SK-N-SH (cell line): ENCODE results near the gene SMAD7. TPM values are rescaled to one million over a fixed set of nuclear protein-coding genes. Genes with fewer than 3 reads are reported as not detected.

Experiments used
- CTCF ChIA-PET: fragments of 300-600, 350-600 bp; formaldehyde crosslinking; extraction: SDS; loops from one replicate; lab custom pipeline; 2021; lab: Yijun Ruan, JAX
- POLR2A ChIA-PET: fragments of 350-600 bp; sonication (Branson Sonifier 250); formaldehyde crosslinking; extraction: SDS; loops from one replicate; lab custom pipeline; 2020; ENCODE audit warnings: antibody characterized with exemption, inconsistent platforms; lab: Yijun Ruan, JAX
- DNase-seq: peaks from one replicate; pipeline ENCODE4 v3.0.0; 2012
- H2AFZ ChIP-seq: fragments of 200-600 bp; sonication (generic); 2 replicates; pipeline ENCODE4 v1.8.1; 2016; ENCODE audit warnings: antibody characterized with exemption, mild to moderate bottlenecking, low read depth
- H3F3A ChIP-seq: fragments of 200-600 bp; sonication (generic); replicated peaks from 2 replicates; pipeline ENCODE3; 2016; ENCODE audit warnings: antibody characterized with exemption, mild to moderate bottlenecking; ENCODE audit not compliant: insufficient read depth
- H3K27ac ChIP-seq, 2 experiments: fragments of 200-500 bp in 1 of 2; fragments of 200-600 bp in 1 of 2; sonication (Bioruptor generic) in 1 of 2; sonication (generic), shearing (Covaris generic) in 1 of 2; 2 replicates each; pipeline versions ENCODE4 v1.5.1 to v1.6.1; 2014 to 2016; ENCODE audit warnings: low read depth in 2 of 2, inconsistent platforms in 1 of 2, low read length in 1 of 2, mild to moderate bottlenecking in 1 of 2, mixed read lengths in 1 of 2
- H3K27me3 ChIP-seq: fragments of 200-600 bp; sonication (generic), shearing (Covaris generic); 2 replicates; pipeline ENCODE4 v1.6.1; 2016; ENCODE audit warnings: mixed run types; ENCODE audit not compliant: insufficient read depth
- H3K36me3 ChIP-seq, 2 experiments: fragments of 200-500 bp in 1 of 2; fragments of 200-600 bp in 1 of 2; sonication (Bioruptor generic) in 1 of 2; sonication (generic) in 1 of 2; replicated peaks in 1 of 2; 2 replicates each; pipeline versions ENCODE3 to v1.5.1; 2014 to 2016; ENCODE audit warnings: low read length in 1 of 2, mild to moderate bottlenecking in 1 of 2; ENCODE audit not compliant: insufficient read depth in 2 of 2, control insufficient read depth in 1 of 2
- H3K4me1 ChIP-seq, 2 experiments: fragments of 200-500 bp in 1 of 2; fragments of 200-600 bp in 1 of 2; sonication (Bioruptor generic) in 1 of 2; sonication (generic), shearing (Covaris generic) in 1 of 2; 2 replicates each; pipeline versions ENCODE4 v1.5.1 to v1.6.1; 2014 to 2016; ENCODE audit warnings: low read depth in 1 of 2, low read length in 1 of 2, mixed run types in 1 of 2; ENCODE audit not compliant: insufficient read depth in 2 of 2, control insufficient read depth in 1 of 2
- H3K4me2 ChIP-seq: fragments of 200-600 bp; sonication (generic), shearing (Covaris generic); 2 replicates; pipeline ENCODE4 v1.6.1; 2017; ENCODE audit warnings: mixed run types
- H3K4me3 ChIP-seq, 2 experiments: fragments of 200-500 bp in 1 of 2; fragments of 200-600 bp in 1 of 2; sonication (Bioruptor generic) in 1 of 2; sonication (generic), shearing (Covaris generic) in 1 of 2; 2 replicates each; pipeline versions ENCODE4 v1.5.1 to v1.8.1; 2014 to 2016; ENCODE audit warnings: low read depth in 2 of 2, inconsistent platforms in 1 of 2, low read length in 1 of 2, mild to moderate bottlenecking in 1 of 2, mixed read lengths in 1 of 2, moderate library complexity in 1 of 2
- H3K79me2 ChIP-seq: fragments of 200-600 bp; sonication (generic); 2 replicates; pipeline ENCODE4 v1.8.1; 2017; ENCODE audit warnings: mild to moderate bottlenecking; ENCODE audit not compliant: insufficient read depth
- H3K9ac ChIP-seq: fragments of 200-600 bp; sonication (generic); 2 replicates; pipeline ENCODE4 v1.6.1; 2017; ENCODE audit warnings: mixed run types
- H3K9me2 ChIP-seq: fragments of 200-600 bp; sonication (generic); 2 replicates; pipeline ENCODE4 v1.6.1; 2017; ENCODE audit warnings: mixed run types
- H3K9me3 ChIP-seq: fragments of 200-600 bp; sonication (generic); 2 replicates; pipeline ENCODE4 v1.6.1; 2017; ENCODE audit warnings: mixed run types, mild to moderate bottlenecking, moderate library complexity
- H4K20me1 ChIP-seq: fragments of 200-600 bp; sonication (generic); 2 replicates; pipeline ENCODE4 v1.6.1; 2017; ENCODE audit warnings: mild to moderate bottlenecking, mixed run types; ENCODE audit not compliant: insufficient read depth
- ELF1 ChIP-seq: IDR thresholded peaks from 2 replicates; pipeline ENCODE4 v1.4.0; 2012
- EP300 ChIP-seq, 2 experiments: IDR thresholded peaks; 2 replicates each; pipeline versions ENCODE4 v1.4.0 to v1.6.1; 2012; ENCODE audit warnings: borderline replicate concordance in 1 of 2, low read depth in 1 of 2, low read length in 1 of 2
- MAX ChIP-seq: IDR thresholded peaks from 2 replicates; pipeline ENCODE4 v1.4.0; 2012; ENCODE audit warnings: low read depth
- NRF1 ChIP-seq: IDR thresholded peaks from 2 replicates; pipeline ENCODE4 v1.6.1; 2012; ENCODE audit warnings: low read depth, mild to moderate bottlenecking, low read length
- SMC3 ChIP-seq: IDR thresholded peaks from 2 replicates; pipeline ENCODE4 v1.6.1; 2012; ENCODE audit warnings: low read depth, low read length, improper control_type of control experiment
- TAF1 ChIP-seq: IDR thresholded peaks from 2 replicates; pipeline ENCODE4 v1.6.1; 2012; ENCODE audit warnings: low read depth, mild to moderate bottlenecking, low read length, moderate library complexity, borderline replicate concordance
- USF1 ChIP-seq: IDR thresholded peaks from 2 replicates; pipeline ENCODE4 v1.4.0; 2012; ENCODE audit warnings: low read depth, borderline replicate concordance
- WGBS: methylation state at CpG from one replicate; pipeline ENCODE4 v1.1.6; 2017; ENCODE audit warnings: low lambda C conversion rate; 5-methylcytosine and 5-hydroxymethylcytosine counted together
- polyA plus RNA-seq, 3 experiments: library from polyadenylated mRNA; depleted of rRNA; stranded (reverse); fragments of >200 nt; gene quantifications; 2 replicates each; pipeline ENCODE4 v1.2.3, GENCODE V29; 2012

Gene SMAD7
- polyA plus RNA-seq, 1 of the 3 experiments (the other 2 are of a cell fraction) = 20.0 TPM

GRCh38 chr18:48949606-48950535 lies 894 bp downstream of the SMAD7 start:
- Histone ChIP-seq H3K4me1 (peaks cover 18 to 24% of the 10 kb centered on the region in 2 experiments), H4K20me1 (peaks cover 62% of the 10 kb centered on the region), H3F3A (peaks cover 68% of the 10 kb centered on the region), H3K9me2 (no peaks in the 10 kb centered on the region), H3K9me3 (no peaks in the 10 kb centered on the region), H3K27me3 (no peaks in the 10 kb centered on the region), H2AFZ (no peak overlapping the region), H3K4me2 (peak overlapping the region; percentile 91), H3K79me2 (peaks cover 85% of the 10 kb centered on the region), H3K27ac (peak overlapping the region; percentile 84 to 96), H3K36me3 (peaks cover 19 to 49% of the 10 kb centered on the region in 2 experiments), H3K9ac (peak overlapping the region; percentile 91), H3K4me3 (peak overlapping the region; percentile 92 to 98)
- peak; percentile 71 for DNase-seq
- TF ChIP-seq NRF1 (peak; percentile 46; the same call in 1 of the 2 replicates), MAX (0 out of 2 replicates have a peak, but pooled peaks have one; percentile 11), USF1 (no peak)
- ChIA-PET POLR2A (no interaction called here), CTCF (interaction anchor here (0.7 to 4.4 kb wide), 8 partner anchors 20 to 290 kb away, joined by 3 to 16 read pairs (median 4); no protein-coding TSS in a partner anchor)
- WGBS = 0% methylated on average over 8 of the region's 79 CpGs

GRCh38 chr18:48949050-48949605 lies 1.6 kb downstream of the SMAD7 start:
- peaks cover 23 to 31% of the 10 kb centered on the region in 2 experiments for H3K4me1 ChIP-seq
- H3K79me2 ChIP-seq = peaks cover 85% of the 10 kb centered on the region
- peaks cover 69% of the 10 kb centered on the region for H4K20me1 ChIP-seq
- ChIA-PET POLR2A (interaction anchor here (1.6 kb wide), 1 partner anchor 89 kb away, joined by 7 read pairs; no protein-coding TSS in a partner anchor), CTCF (interaction anchor here (0.9 to 4.4 kb wide), 6 partner anchors 19 to 290 kb away, joined by 3 to 16 read pairs (median 4); no protein-coding TSS in a partner anchor)
- peaks cover 23 to 49% of the 10 kb centered on the region in 2 experiments for H3K36me3 ChIP-seq
- H3K9me2 ChIP-seq = no peaks in the 10 kb centered on the region
- peak overlapping the region; percentile 91 for H3K4me2 ChIP-seq
- H3K27me3 ChIP-seq = no peaks in the 10 kb centered on the region
- H2AFZ ChIP-seq = no peak overlapping the region
- H3K9me3 ChIP-seq = no peaks in the 10 kb centered on the region
- H3K27ac ChIP-seq = peak overlapping the region; percentile 84 to 96
- TF ChIP-seq SMC3 (no peak; the same call in 1 of the 2 replicates), EP300 (IDR thresholded peaks at IDR 0.05; ENCODE audit: borderline replicate concordance in 1 of 2, low read depth in 1 of 2, low read length in 1 of 2) (peak in 1 of 2 experiments; percentile 26; a peak in 1 of 4 replicates), TAF1 (peak; percentile 10; the same call in 1 of the 2 replicates), ELF1 (0 out of 2 replicates have a peak, but pooled peaks have one; percentile 18)
- peaks cover 68% of the 10 kb centered on the region for H3F3A ChIP-seq
- no peak for DNase-seq
- peak overlapping the region; percentile 91 for H3K9ac ChIP-seq
- peak overlapping the region; percentile 92 to 98 for H3K4me3 ChIP-seq
- 2% methylated on average over 18 of the region's 27 CpGs for WGBS
